H54 (cell line): ENCODE data around the gene MCCC2.
"Not testable (repeated sequence)": the region's sequence is repeated elsewhere in the genome, so short reads cannot be mapped to it uniquely, and the experiment has no call there.

Source experiments
- DNase-seq: peaks from one replicate; pipeline ENCODE4 v3.0.0; 2011; ENCODE audit warnings: low spot score, mixed read lengths; ENCODE audit not compliant: insufficient read length
- FAIRE-seq: peaks from 3 replicates; lab custom pipeline; 2011; peaks lifted over from hg19 to GRCh38; lab: Jason Lieb, UNC
- POLR2A ChIP-seq: IDR thresholded peaks from 2 replicates; pipeline ENCODE4 v1.6.1; 2011; ENCODE audit warnings: low read depth, mild to moderate bottlenecking, low read length

Gene MCCC2

GRCh38 chr5:71623221-71623794 is 36.2 kb downstream of the MCCC2 start:
- FAIRE-seq (no peak), DNase-seq (no peak)
- no peak for TF ChIP-seq POLR2A

- FAIRE-seq: no peak
- TF ChIP-seq POLR2A: no peak
- no peak for DNase-seq
Measured at GRCh38 chr5:71629950-71630349, 42.8 kb downstream of the MCCC2 start.

GRCh38 chr5:71631070-71631469 is 43.9 kb downstream of the MCCC2 start:
- FAIRE-seq: no peak
- no peak for TF ChIP-seq POLR2A
- DNase-seq: no peak

- DNase-seq (no peak), FAIRE-seq (no peak)
- no peak for TF ChIP-seq POLR2A
Measured at GRCh38 chr5:71632168-71632567, 45.0 kb downstream of the MCCC2 start.

GRCh38 chr5:71633255-71634155 is 46.4 kb downstream of the MCCC2 start:
- no peak for TF ChIP-seq POLR2A
- DNase-seq (no peak), FAIRE-seq (no peak)

- DNase-seq: no peak
- no peak for TF ChIP-seq POLR2A
- FAIRE-seq: no peak
Measured at GRCh38 chr5:71637133-71637532, 50.0 kb downstream of the MCCC2 start.

- FAIRE-seq (no peak), DNase-seq (no peak)
- no peak for TF ChIP-seq POLR2A
Measured at GRCh38 chr5:71640408-71640807, 53.3 kb downstream of the MCCC2 start.

GRCh38 chr5:71645030-71645429 is 57.9 kb downstream of the MCCC2 start:
- FAIRE-seq (no peak), DNase-seq (no peak)
- TF ChIP-seq POLR2A: no peak

GRCh38 chr5:71650940-71651339 is 63.8 kb downstream of the MCCC2 start:
- not testable (repeated sequence) for DNase-seq, FAIRE-seq

GRCh38 chr5:71651579-71651978 is 64.4 kb downstream of the MCCC2 start:
- no peak for TF ChIP-seq POLR2A
- FAIRE-seq (no peak), DNase-seq (no peak)

- FAIRE-seq (no peak), DNase-seq (no peak)
- no peak for TF ChIP-seq POLR2A
Measured at GRCh38 chr5:71652349-71652748, 65.2 kb downstream of the MCCC2 start.

- no peak for TF ChIP-seq POLR2A
- no peak for FAIRE-seq
- no peak for DNase-seq
Measured at GRCh38 chr5:71652803-71653543, 65.8 kb downstream of the MCCC2 start.

GRCh38 chr5:71658916-71659662 is 71.9 kb downstream of the MCCC2 start:
- no peak for FAIRE-seq
- no peak for TF ChIP-seq POLR2A
- no peak for DNase-seq

GRCh38 chr5:71662381-71662780 is 75.2 kb downstream of the MCCC2 start:
- no peak for DNase-seq
- no peak for TF ChIP-seq POLR2A
- FAIRE-seq: no peak
